ENCODE results near the gene RBM39.
"Not testable (repeated sequence)": the region's sequence is repeated elsewhere in the genome, so short reads cannot be mapped to it uniquely, and the experiment has no call there.

The RBM39 gene

DNA sequence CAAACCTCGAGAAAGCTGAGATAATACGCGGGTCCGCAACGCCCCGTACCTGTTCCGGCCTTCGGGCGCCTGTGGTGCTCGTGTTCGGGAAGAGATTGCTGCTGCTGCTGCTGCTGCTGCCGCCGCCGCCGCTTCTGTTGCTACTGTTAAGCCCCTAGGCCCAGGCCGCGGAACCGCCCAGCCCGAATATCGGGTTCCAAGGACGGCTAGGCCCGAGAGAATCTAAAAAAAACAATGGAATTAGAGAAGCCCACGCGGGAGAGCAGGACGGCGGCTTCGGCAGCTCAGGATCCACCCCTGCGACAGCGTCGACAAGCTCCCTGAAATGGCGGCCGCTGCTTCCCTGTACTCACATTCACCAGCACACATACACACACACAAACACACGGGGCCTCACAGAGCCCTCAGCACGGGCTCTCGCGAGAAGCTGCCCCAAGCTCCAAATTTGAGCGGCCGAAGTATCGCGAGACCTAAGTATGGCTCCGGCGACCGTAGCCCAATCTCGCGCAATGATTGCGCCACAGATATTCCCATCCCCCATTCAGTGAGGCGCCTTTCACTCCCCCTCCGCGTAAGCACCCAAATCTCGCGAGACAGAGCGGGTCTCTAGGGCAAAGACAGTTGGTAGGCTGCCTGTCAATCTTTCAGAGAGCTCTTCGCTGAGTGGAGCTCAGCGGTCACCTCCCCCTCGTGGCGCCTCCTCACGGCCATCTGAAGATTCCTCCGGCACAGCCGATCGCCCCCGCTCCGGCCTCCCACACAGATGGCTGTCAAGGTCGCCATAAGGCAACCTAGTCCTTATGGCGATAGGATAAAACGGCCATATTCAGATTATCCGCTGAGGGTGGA, at the start of gene RBM39:
Gene RBM39 (minus strand): TSS at position 369 of the 849 bp plus-strand sequence. CDS start 1,386 bp downstream, outside the sequence.
- DNase-seq (ENCODE audit: low read depth, low spot score) = peak; percentile 100

DNA sequence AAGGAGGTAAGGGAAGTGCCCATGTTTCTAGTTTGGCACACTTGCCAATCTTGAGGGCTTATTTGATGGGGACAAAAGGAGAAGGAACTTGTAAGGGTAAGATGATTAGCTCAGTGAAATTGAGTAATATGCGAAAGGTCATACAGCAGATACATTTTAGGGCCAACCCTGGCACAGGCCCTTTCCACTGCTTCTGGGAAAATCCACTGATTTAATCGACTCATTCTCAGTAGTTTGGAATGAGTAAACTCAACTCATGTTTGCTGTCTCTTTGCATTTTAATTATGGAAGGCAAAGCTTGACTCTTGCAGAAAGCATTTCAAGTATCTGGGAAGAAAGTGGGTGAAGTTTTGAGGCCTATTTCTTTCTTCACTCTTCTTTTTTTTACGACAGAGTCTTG, 49.8 kb upstream of the RBM39 start:
- no peak for DNase-seq (ENCODE audit: low read depth, low spot score)

DNA sequence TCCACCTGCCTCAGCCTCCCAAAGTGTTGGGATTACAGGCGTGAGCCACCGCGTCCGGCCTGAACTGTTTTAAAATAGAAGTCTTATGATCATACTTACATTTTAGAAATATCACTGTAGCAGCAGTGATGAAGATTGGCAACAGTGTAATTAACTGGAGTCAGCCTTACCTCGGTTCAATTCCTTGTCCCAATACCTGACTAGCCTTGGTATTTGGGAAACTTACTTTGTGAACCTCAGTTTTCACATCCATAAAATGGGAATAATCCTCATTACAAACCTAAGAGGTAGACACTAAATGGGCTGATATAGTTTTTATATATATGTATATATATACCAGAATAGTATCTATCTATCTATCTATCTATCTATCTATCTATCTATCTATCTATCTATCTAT, 49.0 kb upstream of the RBM39 start:
- no peak for DNase-seq (ENCODE audit: low read depth, low spot score)

DNA sequence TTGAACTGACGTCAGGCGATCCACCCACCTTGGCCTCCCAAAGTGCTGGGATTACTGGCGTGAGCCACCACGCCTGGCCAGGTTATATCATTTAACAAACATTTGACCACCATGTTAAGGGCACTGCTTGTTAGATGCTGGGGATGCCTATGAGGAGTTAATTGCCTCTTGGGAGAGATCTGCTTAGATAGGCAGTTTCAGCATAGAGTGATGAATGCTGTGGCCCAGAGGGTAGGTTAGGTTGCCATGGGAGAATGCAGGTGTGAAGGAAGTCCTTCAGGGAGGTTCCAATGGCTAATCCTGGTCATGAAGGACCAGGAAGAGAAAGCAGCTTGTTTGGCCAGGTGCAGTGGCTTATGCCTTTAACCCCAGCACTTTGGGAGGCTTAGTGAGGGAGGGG, 46.7 kb upstream of the RBM39 start:
- DNase-seq (ENCODE audit: low read depth, low spot score) = peak; percentile 13

DNA sequence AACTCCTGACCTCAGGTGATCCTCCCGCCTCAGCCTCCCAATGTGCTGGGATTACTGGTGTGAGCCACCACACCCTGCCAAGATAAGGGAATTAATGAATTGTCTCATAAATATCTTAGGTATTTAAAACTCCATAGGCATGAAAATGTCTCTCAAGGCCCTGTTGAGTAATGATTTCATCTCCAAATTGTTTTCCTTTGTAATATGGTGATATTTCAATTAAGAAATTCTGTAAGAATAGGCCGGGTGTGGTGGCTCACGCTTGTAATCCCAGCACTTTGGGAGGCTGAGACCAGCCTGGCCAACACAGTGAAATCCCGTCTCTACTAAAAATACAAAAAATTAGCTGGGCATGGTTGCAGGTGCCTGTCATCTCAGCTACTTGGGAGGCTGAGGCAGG, 43.5 kb upstream of the RBM39 start:
- DNase-seq (ENCODE audit: low read depth, low spot score) = not testable (repeated sequence)

DNA sequence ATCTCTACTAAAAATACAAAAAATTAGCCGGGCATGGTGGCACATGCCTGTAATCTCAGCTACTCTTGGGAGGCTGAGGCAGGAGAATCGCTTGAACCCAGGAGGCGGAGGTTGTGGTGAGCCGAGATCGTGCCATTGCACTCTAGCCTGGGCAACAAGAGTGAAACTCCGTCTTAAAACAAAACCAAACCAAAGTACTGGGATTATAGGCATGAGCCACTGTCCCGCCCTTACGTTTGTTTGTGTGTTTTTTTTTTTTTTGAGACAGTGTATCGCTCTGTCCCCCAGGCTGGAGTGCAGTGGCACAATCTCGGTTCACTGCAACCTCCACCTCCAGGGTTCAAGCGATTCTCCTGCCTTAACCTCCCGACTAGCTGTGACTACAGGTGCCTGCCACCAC, 41.8 kb upstream of the RBM39 start:
- not testable (repeated sequence) for DNase-seq (ENCODE audit: low read depth, low spot score)

DNA sequence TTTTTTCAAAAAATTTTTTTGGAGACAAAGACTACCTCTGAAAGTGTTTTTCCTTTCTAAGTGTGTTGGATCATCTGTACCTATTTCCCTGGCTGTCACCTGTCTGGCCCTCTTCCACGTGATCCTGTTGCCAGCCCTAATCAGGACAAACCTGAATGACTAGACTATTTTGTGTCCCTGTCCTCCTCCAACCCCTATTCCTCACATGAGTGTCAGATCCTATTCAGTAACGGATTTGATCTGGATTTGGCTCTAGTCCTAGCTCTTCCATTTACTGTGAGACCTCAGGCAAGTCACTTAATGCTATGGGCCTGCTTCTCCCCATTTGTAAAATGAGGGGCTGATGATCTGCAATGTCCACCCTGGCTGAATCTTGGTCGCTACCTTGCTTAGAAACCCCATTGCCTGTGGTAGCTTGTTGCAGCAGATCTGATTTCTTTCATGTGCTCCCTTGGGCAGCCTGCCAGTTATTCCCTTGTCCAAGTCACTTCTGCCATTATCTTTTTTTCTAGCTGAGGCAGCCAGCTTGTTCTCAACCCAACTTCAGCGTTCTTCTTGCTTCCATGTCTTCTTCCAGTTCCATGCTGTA, 34.5 kb upstream of the RBM39 start:
- DNase-seq (ENCODE audit: low read depth, low spot score) = peak; percentile 44

DNA sequence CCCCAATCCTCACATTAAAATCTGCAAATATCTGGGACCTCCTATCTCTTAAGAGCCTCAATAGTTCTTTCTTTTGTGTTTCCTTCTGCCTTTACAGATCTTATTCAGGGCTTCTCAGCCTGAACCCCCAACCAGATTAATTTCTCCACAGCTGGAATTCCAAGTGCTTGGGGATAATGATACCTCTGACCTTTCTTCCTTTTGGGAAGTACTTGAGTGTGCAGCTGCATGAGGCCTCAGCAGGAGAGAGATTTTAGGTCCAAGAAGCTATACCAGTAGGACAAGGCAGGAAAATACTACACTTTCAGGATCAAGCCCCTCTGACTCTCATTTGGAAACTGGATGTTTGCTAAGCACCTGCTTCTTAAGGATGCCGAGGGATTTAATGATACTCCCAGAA, 32.3 kb upstream of the RBM39 start:
- no peak for DNase-seq (ENCODE audit: low read depth, low spot score)

DNA sequence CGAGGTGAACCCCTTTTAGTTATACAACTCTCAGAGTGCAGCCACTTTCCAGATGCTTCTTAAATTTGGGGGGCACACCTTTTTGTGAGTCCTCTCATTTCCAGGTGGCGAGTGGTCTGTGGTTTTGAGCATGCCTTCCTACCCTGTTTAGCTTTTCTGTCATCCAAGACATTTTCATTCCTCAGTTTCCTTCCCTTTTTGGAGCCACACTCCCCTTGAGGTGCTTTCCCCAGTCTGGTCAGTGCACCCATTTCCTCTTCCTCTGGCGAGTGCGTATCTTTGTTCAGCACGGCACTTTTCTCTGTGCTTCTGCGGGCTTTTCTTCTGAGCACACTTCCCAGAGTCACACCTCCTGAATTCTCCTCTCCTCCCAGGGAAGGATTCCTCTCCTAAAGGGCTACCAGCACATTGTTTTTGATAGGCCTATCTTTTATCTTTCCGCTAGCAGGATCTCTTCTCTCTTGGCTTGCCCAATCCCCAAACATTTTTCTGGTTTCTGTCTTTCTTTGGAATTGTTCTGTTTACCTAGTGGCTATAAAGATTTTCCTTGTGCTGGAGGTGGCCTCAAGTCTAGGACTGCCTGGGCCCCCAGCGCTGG, 31.2 kb upstream of the RBM39 start:
- peak; percentile 67 for DNase-seq (ENCODE audit: low read depth, low spot score)

DNA sequence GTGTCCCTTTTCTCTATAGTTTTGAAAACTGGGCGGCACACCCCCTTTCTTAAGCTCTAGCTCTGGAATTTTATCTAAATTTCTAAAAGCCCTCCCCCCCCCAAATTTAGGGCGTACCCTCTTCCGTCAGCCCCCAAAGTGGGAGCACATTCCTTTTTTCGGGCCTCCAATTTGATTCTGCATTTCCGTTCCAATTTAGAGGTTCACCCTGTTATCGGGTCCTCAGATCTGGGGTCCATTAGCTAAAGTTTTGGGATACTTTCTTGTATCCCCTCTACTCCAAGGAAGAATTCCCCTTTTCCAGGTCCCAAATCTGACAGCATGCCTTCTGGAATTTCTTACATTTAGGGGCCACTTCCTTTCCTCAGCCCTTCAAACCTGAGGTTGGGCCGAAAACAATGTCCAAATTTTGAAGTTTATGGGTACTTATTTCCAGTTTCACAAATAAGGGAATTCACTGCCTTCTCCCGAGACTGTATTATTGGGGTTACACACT, 30.6 kb upstream of the RBM39 start:
- DNase-seq (ENCODE audit: low read depth, low spot score) = no peak

DNA sequence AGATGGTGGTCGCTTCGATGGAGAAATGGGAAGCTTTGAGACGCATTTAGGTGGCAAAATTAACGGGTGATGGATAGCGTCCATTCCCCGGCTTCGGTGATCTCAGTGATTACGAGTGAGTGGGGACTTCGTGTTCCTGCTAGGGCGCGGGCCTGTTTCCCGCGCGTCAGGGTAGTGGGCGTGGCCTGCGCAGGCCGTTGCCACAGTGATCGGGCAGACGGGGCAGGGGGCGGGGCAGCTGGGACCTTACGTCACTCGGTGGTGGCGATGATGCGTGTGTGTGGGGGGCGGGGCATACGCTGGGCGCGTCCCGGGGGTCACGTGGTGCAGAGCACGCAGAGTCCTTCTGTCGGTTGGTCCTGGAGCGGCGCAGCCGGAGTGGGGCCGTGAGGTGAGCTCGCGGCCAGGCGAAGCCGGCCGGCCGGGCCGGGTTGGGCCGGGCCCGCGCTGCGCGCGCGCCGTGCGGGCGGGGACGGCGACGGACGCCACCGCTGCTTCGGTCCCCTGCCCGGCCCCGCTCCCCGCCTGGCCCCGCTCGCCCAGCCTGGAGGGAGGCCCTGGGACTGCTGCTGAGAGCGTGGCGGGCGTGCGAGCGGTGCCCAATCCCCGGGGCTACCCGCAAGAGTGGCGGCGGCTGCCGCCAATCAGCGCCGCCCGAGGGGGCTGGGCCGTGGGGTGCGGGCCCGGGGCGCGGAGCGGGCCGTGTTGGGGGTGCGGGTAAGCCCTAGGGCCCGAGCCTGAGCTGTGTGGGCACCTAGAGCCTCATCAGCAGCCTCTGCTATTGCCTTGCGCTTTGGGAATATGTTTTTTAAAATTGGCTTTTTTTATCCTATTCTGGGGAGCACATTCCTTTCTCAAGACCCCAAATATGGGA, 29.9 kb upstream of the RBM39 start, which contains the start of gene PHF20:
Gene PHF20 (plus strand): TSS at position 327 of the 874 bp plus-strand sequence. CDS start 29,508 bp downstream, outside the sequence.
- DNase-seq (ENCODE audit: low read depth, low spot score) = peak; percentile 94

DNA sequence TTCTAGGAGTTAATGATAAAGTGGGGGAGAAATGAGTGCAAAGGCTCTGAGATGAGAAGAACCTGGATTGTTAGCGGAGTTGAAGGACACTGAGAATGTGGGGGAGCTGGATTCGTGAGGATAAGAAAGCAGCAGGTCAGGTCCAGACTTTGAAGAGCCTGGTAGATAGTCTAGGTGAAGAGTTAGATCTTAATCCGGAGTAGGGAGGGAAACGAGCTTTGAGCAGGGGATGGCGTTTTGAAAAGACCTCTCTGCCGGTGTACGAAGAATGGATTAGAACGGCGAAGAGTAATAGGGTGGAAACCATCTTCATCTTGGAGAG, 29.3 kb upstream of the RBM39 start:
- no peak for DNase-seq (ENCODE audit: low read depth, low spot score)

DNA sequence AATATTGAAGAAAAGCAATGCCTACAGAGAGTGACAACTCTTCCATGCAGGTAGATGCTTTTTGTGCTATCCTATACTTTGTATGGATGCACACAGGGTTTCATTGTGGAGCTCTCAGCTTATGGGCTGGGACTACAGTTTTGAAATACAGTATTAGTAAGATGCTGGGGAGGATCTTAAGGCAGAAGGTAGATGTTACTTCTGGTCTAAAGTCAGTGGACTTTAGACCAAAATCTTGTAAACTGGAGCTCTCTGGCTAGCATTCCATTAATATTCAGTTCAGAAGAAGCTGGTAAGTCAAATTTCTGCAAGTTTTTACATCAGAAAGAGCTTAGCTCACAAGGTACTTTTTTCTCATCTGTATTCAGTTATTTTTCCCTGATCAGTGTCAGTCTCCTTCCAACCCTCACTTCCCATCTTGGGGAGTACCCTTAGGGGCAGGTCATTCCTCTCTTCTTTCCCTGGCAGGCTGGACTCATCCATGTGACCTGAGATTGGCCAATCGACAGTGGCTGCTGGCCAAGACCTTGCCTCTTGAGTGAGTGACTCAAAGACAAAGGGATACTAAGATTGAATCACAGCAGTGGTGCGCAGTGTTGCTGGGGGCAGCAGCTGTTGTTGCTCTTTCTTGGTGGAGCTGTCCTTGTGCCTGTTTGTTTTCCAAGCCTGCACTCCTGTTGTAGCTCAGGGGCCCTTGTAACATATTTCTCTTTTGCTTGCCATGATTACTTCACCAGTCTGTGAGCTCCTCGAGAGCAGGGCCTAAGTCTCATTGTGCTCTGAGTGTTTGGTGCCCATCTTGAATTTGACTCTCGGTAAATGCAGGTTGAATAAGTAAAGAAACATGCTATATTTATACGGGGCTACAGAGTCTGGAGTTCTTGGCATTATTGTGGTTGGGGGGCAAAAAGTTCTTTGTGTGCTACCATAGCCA, 26.9 kb upstream of the RBM39 start:
- DNase-seq (ENCODE audit: low read depth, low spot score) = peak; percentile 93

DNA sequence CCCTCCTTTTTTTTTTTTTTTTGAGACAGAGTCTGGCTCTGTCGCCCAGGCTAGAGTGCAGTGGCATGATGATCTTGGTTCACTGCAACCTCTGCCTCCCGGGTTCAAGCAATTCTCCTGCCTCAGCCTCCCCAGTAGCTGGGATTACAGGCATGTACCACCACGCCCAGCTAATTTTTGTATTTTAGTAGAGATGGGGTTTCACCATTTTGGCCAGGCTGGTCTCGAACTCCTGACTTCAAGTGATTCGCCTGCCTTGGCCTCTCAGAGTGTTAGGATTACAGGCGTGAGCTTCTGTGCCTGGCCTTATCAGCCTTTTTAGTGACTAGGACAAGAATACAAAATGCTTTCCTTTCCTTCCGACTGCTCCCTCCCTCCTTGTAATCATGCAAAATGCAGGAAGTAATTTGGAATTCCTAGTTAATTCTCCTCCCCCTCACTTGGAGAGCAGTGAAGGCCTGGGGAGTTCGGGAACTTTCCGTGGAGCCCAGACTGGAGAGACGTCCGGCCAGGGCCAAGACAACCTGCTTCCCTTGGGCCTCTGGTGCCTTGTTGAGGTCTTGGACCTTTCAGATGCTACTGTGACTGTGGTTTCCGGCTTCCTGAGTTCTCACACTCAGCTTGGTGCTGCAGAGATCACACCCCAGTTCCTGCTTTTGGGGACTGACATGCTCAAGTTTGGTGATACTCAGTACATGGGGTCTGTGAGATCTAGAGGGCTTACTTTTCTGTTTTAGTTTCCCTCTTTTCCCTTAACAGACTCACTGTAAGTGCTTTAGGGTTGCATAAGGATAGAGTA, 25.8 kb upstream of the RBM39 start:
- DNase-seq (ENCODE audit: low read depth, low spot score) = peak; percentile 40

DNA sequence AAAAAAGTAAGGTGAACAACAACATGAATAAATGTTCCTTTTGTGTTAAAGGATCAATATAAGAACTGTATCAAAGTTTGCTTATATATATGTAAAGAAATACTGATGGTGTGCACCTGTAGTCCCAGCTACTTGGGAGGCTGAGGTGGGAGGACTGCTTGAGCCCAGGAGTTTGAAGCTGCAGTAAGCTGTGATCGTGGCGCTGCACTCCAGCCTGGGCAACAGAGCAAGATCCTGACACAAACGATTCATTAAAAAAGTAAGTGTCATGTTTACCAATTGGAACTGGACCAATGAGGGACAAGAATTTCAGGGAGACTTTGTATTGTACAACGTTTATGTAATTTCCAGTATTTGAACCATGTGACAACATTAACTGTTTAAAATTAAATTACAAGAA, 24.8 kb upstream of the RBM39 start:
- DNase-seq (ENCODE audit: low read depth, low spot score) = no peak

DNA sequence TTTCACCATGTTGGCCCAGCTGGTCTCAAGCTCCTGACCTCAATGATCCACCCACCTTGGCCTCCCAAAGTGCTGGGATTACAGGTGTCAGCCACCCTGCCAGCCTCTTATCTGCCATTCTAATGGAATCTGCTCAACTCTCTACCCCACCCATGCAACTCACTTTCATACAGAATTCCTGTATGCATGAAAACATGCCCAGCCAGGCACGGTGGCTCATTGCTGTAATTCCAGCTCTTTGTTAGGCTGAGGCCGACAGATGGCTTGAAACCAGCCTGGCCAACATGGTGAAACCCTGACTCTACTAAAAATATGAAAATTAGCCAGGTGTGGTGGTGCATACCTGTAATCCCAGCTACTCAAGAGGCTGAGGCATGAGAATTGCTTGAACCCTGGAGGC, 22.9 kb upstream of the RBM39 start:
- DNase-seq (ENCODE audit: low read depth, low spot score) = not testable (repeated sequence)

DNA sequence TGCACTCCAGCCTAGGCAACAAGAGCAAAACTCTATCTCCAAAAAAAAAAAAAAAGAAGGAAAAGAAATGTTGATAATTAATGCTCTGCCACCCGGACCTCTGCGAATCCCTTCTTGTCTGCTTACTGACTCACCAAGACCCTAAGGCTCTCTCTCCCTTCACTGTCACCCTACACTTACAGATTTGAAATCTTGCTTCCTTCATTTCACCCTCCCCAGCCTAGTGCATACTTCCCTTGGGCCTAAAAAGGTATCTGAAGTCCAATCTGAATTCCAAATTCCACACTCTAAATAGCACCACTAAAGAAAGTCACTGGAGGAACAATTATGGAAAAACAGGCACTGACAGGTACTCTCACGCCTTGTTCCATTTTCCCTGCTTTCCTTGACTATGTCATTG, 20.4 kb upstream of the RBM39 start:
- no peak for DNase-seq (ENCODE audit: low read depth, low spot score)

DNA sequence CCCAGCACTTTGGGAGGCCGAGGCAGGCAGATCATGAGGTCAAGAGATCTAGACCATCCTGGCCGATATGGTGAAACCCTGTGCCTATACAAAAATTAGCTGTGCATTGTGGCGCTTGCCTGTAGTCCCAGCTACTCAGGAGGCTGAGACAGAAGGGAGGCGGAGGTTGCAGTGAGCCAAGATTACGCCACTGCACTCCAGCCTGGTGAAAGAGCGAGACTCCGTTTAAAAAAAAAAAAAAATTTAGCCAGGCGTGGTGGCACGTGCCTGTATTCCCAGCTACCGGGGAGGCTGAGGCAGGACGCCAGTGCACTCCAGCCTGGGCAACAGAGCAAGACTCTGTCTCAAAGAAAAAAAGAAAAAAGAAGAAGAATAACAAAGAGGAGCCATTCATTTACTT, 19.5 kb upstream of the RBM39 start:
- DNase-seq (ENCODE audit: low read depth, low spot score) = not testable (repeated sequence)

DNA sequence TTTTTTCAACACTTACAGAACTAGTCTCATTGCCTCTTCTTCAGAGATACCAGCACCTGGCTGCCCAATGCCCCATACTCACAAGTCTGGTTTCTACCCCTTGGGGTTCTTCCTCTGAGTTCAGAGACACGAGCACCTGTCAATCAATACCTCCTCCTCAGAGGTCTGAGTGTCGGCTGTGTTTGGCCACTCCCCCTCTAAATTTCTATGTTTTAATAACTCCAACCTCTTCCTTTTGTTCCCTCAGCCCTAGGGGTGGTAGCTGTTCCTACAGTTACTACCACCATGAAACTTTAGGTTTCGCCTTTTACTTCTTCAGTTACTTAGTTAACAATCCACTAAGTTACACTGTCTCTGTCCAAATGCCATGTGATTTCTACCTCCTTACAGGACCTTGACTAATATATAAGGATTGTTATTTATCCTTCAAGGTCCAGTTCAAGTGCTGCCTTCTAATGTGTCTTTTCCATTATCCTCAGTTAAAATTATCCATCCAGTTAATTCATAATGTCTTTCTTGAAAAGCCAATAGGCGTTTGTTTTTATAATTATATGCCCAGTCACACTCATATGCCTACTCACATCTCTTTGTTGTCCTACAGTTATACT, 15.1 kb upstream of the RBM39 start:
- no peak for DNase-seq (ENCODE audit: low read depth, low spot score)
